WTC11 (cell line): ENCODE data around the gene CCBE1. TPM values are rescaled to one million over a fixed set of nuclear protein-coding genes. Genes with fewer than 3 reads are reported as not detected.

Experiments
- ATAC-seq: fragments of 200-7000 bp; cut with Tn5 transposase; 2 replicates; pipeline ENCODE4 v1.10.0; 2021; ENCODE audit warnings: mild to moderate bottlenecking, moderate library complexity
- CTCF ChIA-PET: fragments of 300-600 bp; sonication (Branson Sonifier 250); formaldehyde crosslinking; loops from one replicate; lab custom pipeline; 2021; ENCODE audit warnings: antibody characterized with exemption; lab: Charles Lee
- POLR2A ChIA-PET: fragments of 350-600 bp; sonication (Branson Sonifier 250); formaldehyde crosslinking; loops from one replicate; lab custom pipeline; 2021; ENCODE audit warnings: antibody characterized with exemption; lab: Charles Lee
- DNase-seq: peaks from one replicate; pipeline ENCODE4 v3.0.0; 2021; ENCODE audit warnings: low spot score
- H3K27ac Mint-ChIP-seq: 2 replicates; pipeline ENCODE4 v1.8.0; 2021; ENCODE audit warnings: mixed read lengths
- H3K27me3 Mint-ChIP-seq: 2 replicates; pipeline ENCODE4 v1.8.0; 2021; ENCODE audit warnings: low read depth, mild to moderate bottlenecking, moderate library complexity, mixed read lengths
- H3K36me3 Mint-ChIP-seq: 2 replicates; pipeline ENCODE4 v1.8.0; 2021; ENCODE audit warnings: mixed read lengths
- H3K4me1 Mint-ChIP-seq: 2 replicates; pipeline ENCODE4 v1.8.0; 2022; ENCODE audit warnings: mixed read lengths
- H3K4me3 Mint-ChIP-seq: 2 replicates; pipeline ENCODE4 v1.8.0; 2021; ENCODE audit warnings: mild to moderate bottlenecking, moderate library complexity, mixed read lengths
- H3K9me3 Mint-ChIP-seq: 2 replicates; pipeline ENCODE4 v1.8.0; 2021; ENCODE audit warnings: mixed read lengths
- ATF1 ChIP-seq: sonication (generic); formaldehyde crosslinking; IDR thresholded peaks from 2 replicates; pipeline ENCODE4 v1.8.1; 2023; ENCODE audit warnings: mild to moderate bottlenecking, moderate library complexity, missing genetic modification reagents
- GABPB1 ChIP-seq: sonication (generic); formaldehyde crosslinking; IDR thresholded peaks from 2 replicates; pipeline ENCODE4 v1.8.1; 2023; ENCODE audit warnings: mild to moderate bottlenecking, missing genetic modification reagents
- KAT7 ChIP-seq: sonication (generic); formaldehyde crosslinking; IDR thresholded peaks from 2 replicates; pipeline ENCODE4 v1.8.1; 2023; ENCODE audit warnings: missing genetic modification reagents, mild to moderate bottlenecking, borderline replicate concordance
- MXD4 ChIP-seq: fragments of 250-450 bp; sonication (Bioruptor Pico); IDR thresholded peaks from 2 replicates; pipeline ENCODE4 v1.8.0; 2021; ENCODE audit warnings: mild to moderate bottlenecking, moderate library complexity, borderline replicate concordance
- NFE2L1 ChIP-seq: sonication (generic); formaldehyde crosslinking; IDR thresholded peaks from 2 replicates; pipeline ENCODE4 v1.8.1; 2023; ENCODE audit warnings: missing genetic modification reagents
- TEAD1 ChIP-seq: sonication (generic); formaldehyde crosslinking; IDR thresholded peaks from 2 replicates; pipeline ENCODE4 v1.8.0; 2022; ENCODE audit warnings: mild to moderate bottlenecking, missing genetic modification reagents
- ZNF121 ChIP-seq: sonication (generic); formaldehyde crosslinking; IDR thresholded peaks from 2 replicates; pipeline ENCODE4 v1.8.0; 2023; ENCODE audit warnings: missing genetic modification reagents
- ZNF232 ChIP-seq: sonication (generic); formaldehyde crosslinking; IDR thresholded peaks from 2 replicates; pipeline ENCODE4 v1.8.0; 2022; ENCODE audit warnings: mild to moderate bottlenecking, missing genetic modification reagents
- ZNF263 ChIP-seq: sonication (generic); formaldehyde crosslinking; IDR thresholded peaks from 2 replicates; pipeline ENCODE4 v1.8.1; 2022; ENCODE audit warnings: low read depth, mild to moderate bottlenecking, moderate library complexity, missing genetic modification reagents
- ZNF396 ChIP-seq: fragments of 250-450 bp; sonication (Bioruptor Pico); IDR thresholded peaks from 2 replicates; pipeline ENCODE4 v1.8.0; 2021; ENCODE audit warnings: mild to moderate bottlenecking, moderate library complexity, borderline replicate concordance
- ZNF423 ChIP-seq: fragments of 250-450 bp; sonication (Bioruptor Pico); IDR thresholded peaks from 2 replicates; pipeline ENCODE4 v2.1.2; 2022; ENCODE audit warnings: mild to moderate bottlenecking, moderate library complexity
- ZNF671 ChIP-seq: fragments of 250-450 bp; sonication (Bioruptor Pico); IDR thresholded peaks from 2 replicates; pipeline ENCODE4 v1.8.0; 2021; ENCODE audit warnings: mild to moderate bottlenecking
- total RNA-seq: library from RNA; stranded (reverse); gene quantifications from 3 replicates; pipeline ENCODE4 v1.2.3, GENCODE V29; 2021
- TF ChIP-seq, protein P1 (sequence below): fragments of 200-600 bp; IDR thresholded peaks from 2 replicates; pipeline ENCODE4 v1.8.0; 2022; ENCODE audit warnings: antibody characterized with exemption
- TF ChIP-seq, protein P2 (sequence below): sonication (generic); formaldehyde crosslinking; IDR thresholded peaks from 2 replicates; pipeline ENCODE4 v1.8.1; 2023; ENCODE audit warnings: mild to moderate bottlenecking, missing genetic modification reagents, moderate library complexity
- TF ChIP-seq, protein P3 (sequence below): sonication (generic); formaldehyde crosslinking; IDR thresholded peaks from 2 replicates; pipeline ENCODE4 v1.8.1; 2022; ENCODE audit warnings: mild to moderate bottlenecking, moderate library complexity, missing genetic modification reagents

CCBE1 gene
- total RNA-seq, 1 experiment from 2014 or later = 9.7 TPM

DNA sequence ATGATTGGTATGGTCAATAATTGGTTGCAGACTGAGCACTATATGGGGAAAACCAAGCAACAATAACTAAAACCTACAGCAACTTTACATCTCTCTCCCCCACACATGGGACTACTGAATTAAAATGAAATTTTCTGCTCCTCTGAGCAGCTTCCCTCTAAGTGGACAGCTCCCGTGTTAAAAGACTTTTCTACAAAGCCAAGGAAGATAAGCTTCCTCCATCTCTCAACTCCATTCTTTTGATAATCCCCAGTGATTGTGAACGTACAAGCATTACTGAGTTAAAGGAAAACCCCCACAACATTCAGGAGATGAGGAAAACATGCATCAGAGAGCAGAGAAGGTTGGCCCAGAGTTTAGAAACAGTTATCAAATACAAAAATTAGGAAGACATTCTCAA is 21.9 kb downstream of the CCBE1 start:
- Mint-ChIP-seq H3K36me3 (no peaks in the 10 kb centered on the region), H3K9me3 (no peaks in the 10 kb centered on the region), H3K4me3 (no peak overlapping the region), H3K27ac (no peak overlapping the region), H3K4me1 (peaks cover 4% of the 10 kb centered on the region), H3K27me3 (no peaks in the 10 kb centered on the region; the same call in 1 of the 2 replicates)
- ATAC-seq = no peak
- DNase-seq = no peak
- POLR2A ChIA-PET = no interaction called here
- CTCF ChIA-PET = interaction anchor here (1.1 to 3.0 kb wide), 3 partner anchors 22 to 148 kb away, joined by 3 to 10 read pairs (median 5); partner anchors contain the start of gene CCBE1
- TF ChIP-seq ATF1 (CRISPR knock-in tag) = no peak

DNA sequence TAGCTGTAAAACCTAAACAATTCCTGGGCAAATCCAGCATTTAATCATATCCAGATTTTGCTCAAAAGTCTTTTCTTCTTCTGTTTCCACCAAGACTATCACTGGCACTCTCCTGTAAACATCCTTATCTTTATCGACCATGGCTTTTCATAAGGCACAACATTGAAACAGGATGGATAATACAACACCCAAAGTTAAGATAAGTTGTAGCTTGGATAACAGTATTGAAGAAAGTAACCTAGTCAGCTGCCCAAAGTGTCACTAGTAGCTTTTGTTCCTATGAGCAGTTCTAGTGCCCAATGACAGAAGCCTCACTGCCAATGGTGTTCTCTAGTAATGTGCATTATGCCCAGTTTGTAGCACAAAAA is 22.3 kb downstream of the CCBE1 start:
- CTCF ChIA-PET = interaction anchor here (1.1 to 3.0 kb wide), 3 partner anchors 22 to 149 kb away, joined by 3 to 10 read pairs (median 5); partner anchors contain the start of gene CCBE1
- no peak for ATAC-seq
- TF ChIP-seq ZNF263 = no peak
- no peak for TF ChIP-seq ZNF671 (CRISPR knock-in tag)
- TF ChIP-seq MXD4 (CRISPR knock-in tag) = no peak
- TF ChIP-seq, protein P1, sequence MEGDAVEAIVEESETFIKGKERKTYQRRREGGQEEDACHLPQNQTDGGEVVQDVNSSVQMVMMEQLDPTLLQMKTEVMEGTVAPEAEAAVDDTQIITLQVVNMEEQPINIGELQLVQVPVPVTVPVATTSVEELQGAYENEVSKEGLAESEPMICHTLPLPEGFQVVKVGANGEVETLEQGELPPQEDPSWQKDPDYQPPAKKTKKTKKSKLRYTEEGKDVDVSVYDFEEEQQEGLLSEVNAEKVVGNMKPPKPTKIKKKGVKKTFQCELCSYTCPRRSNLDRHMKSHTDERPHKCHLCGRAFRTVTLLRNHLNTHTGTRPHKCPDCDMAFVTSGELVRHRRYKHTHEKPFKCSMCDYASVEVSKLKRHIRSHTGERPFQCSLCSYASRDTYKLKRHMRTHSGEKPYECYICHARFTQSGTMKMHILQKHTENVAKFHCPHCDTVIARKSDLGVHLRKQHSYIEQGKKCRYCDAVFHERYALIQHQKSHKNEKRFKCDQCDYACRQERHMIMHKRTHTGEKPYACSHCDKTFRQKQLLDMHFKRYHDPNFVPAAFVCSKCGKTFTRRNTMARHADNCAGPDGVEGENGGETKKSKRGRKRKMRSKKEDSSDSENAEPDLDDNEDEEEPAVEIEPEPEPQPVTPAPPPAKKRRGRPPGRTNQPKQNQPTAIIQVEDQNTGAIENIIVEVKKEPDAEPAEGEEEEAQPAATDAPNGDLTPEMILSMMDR = no peak
- TF ChIP-seq ZNF232 (CRISPR knock-in tag) = no peak
- Mint-ChIP-seq H3K4me1 (no peaks in the 10 kb centered on the region; the same call in 1 of the 2 replicates), H3K27ac (no peak overlapping the region), H3K36me3 (no peaks in the 10 kb centered on the region), H3K27me3 (no peaks in the 10 kb centered on the region; the same call in 1 of the 2 replicates), H3K4me3 (no peak overlapping the region), H3K9me3 (no peaks in the 10 kb centered on the region)
- DNase-seq = no peak
- POLR2A ChIA-PET = no interaction called here

DNA sequence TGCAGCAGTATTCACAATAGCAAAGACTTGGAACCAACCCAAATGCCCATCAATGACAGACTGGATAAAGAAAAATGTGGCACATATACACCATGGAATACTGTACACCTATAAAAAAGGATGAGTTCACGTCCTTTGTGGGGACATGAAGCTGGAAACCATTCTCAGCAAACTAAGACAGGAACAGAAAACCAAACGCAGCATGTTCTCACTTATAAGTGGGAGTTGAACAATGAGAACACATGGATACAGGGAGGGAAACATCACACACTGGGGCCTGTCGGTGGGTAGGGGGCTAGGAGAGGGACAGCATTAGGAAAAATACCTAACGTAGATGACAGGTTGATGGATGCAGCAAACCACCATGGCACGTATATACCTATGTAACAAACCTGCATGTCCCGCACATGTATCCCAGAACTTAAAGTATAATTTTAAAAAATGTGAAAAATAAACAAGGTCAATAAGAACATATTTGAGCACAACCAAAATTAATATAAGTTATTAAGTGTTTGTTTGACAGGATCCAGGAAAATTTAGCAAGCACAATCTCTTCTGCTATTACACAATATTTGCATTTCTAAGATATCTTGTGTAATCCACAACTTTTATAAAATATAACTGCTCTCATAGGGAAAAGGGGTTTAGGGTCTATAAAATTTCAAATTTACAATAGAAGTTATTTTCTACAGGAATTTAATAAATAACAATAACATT is 22.9 kb downstream of the CCBE1 start:
- POLR2A ChIA-PET = no interaction called here
- H3K9me3 Mint-ChIP-seq = no peaks in the 10 kb centered on the region
- TF ChIP-seq ZNF121 (CRISPR knock-in tag) (no peak), TEAD1 (CRISPR knock-in tag) (no peak)
- TF ChIP-seq, all 79 proteins: peak for 0
- H3K27me3 Mint-ChIP-seq = no peaks in the 10 kb centered on the region; the same call in 1 of the 2 replicates
- DNase-seq (no peak), ATAC-seq (no peak)
- CTCF ChIA-PET = interaction anchor here (1.1 to 3.0 kb wide), 4 partner anchors 23 to 149 kb away, joined by 3 to 11 read pairs (median 8); partner anchors contain the start of gene CCBE1
- H3K36me3 Mint-ChIP-seq = no peaks in the 10 kb centered on the region
- H3K4me1 Mint-ChIP-seq = no peaks in the 10 kb centered on the region
- H3K27ac Mint-ChIP-seq = no peak overlapping the region
- no peak overlapping the region for H3K4me3 Mint-ChIP-seq

DNA sequence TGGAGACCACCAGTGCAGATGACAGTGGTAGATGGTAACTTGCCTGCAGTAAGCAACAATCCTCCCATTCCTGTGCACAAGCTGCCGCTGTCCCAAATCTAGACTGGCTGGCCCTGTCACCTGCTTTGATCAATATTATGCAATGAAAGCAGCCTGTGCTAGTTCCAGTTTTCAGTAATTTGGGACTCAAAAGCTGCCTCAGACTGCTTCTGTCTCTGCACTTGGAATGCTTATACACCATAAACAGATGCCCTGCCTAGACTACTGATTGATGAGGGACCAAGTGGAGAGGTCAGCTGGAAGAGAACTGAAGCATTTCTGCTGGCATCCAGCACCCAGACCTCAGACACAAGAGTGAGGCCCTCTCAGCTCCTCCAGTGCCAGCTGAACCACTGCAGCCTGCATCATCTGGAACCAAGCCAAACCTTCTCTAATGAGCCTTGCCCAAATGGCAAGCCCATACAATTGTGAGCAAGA is 24.9 kb downstream of the CCBE1 start:
- no peak for TF ChIP-seq ZNF396
- TF ChIP-seq, protein P2, sequence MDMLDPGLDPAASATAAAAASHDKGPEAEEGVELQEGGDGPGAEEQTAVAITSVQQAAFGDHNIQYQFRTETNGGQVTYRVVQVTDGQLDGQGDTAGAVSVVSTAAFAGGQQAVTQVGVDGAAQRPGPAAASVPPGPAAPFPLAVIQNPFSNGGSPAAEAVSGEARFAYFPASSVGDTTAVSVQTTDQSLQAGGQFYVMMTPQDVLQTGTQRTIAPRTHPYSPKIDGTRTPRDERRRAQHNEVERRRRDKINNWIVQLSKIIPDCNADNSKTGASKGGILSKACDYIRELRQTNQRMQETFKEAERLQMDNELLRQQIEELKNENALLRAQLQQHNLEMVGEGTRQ (CRISPR knock-in tag) = no peak
- CTCF ChIA-PET = interaction anchor here (0.6 to 2.5 kb wide), 4 partner anchors 25 to 886 kb away, joined by 3 to 13 read pairs (median 8); partner anchors contain the start of gene CCBE1
- no peak overlapping the region for H3K27ac Mint-ChIP-seq

DNA sequence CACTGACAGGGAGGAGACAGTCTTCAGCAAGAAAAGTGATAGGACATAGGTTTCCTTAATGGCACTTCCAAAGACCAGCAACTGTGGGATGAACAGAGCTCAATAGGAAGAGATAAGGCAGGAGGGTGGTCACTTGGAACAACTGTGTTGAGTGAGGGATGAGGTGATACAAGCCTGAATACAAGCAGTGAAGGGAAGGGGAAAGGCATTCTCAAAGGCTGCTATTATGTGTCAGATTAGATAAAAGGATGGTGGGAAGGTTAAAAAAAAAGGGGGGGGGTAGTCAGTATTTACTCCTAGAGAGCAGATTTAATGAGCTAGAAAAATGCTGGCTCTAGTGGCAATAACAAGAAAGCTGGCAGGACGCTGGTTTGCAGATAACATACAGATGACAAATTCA is 25.7 kb downstream of the CCBE1 start:
- CTCF ChIA-PET = interaction anchor here (0.6 to 2.5 kb wide), 3 partner anchors 26 to 885 kb away, joined by 3 to 13 read pairs (median 5); partner anchors contain the start of gene CCBE1

More for the DNA sequence above, 24.9 kb downstream of the CCBE1 start:
- no peaks in the 10 kb centered on the region for H3K36me3 Mint-ChIP-seq
- no peak overlapping the region for H3K4me3 Mint-ChIP-seq
- H3K4me1 Mint-ChIP-seq = no peaks in the 10 kb centered on the region
- H3K27me3 Mint-ChIP-seq = no peaks in the 10 kb centered on the region; the same call in 1 of the 2 replicates
- POLR2A ChIA-PET = no interaction called here
- ATAC-seq = no peak
- H3K9me3 Mint-ChIP-seq = no peaks in the 10 kb centered on the region
- no peak for DNase-seq

More for the DNA sequence above, 25.7 kb downstream of the CCBE1 start:
- no peak for TF ChIP-seq GABPB1 (CRISPR knock-in tag)
- no peak for TF ChIP-seq ZNF263
- no peak for TF ChIP-seq NFE2L1
- TF ChIP-seq, protein P3, sequence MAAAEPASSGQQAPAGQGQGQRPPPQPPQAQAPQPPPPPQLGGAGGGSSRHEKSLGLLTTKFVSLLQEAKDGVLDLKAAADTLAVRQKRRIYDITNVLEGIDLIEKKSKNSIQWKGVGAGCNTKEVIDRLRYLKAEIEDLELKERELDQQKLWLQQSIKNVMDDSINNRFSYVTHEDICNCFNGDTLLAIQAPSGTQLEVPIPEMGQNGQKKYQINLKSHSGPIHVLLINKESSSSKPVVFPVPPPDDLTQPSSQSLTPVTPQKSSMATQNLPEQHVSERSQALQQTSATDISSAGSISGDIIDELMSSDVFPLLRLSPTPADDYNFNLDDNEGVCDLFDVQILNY (CRISPR knock-in tag) = no peak
- TF ChIP-seq ATF1 (CRISPR knock-in tag) = no peak
- TF ChIP-seq ZNF423 = no peak
- no peak for TF ChIP-seq KAT7 (CRISPR knock-in tag)
- TF ChIP-seq, protein P2 (CRISPR knock-in tag) = no peak
- Mint-ChIP-seq H3K9me3 (no peaks in the 10 kb centered on the region), H3K4me3 (no peak overlapping the region), H3K36me3 (no peaks in the 10 kb centered on the region), H3K27me3 (no peaks in the 10 kb centered on the region; the same call in 1 of the 2 replicates), H3K4me1 (no peaks in the 10 kb centered on the region), H3K27ac (no peak overlapping the region)
- ATAC-seq (no peak), DNase-seq (no peak)
- POLR2A ChIA-PET = no interaction called here
